HepG2 (cell line): ENCODE data around the gene PARN. TPM values are rescaled to one million over a fixed set of nuclear protein-coding genes. Genes with fewer than 3 reads are reported as not detected.

Experiments used
- ATAC-seq: fragments of 200-7000 bp; cut with Tn5 transposase; 3 replicates; pipeline ENCODE4 v1.9.1; 2020; ENCODE audit warnings: mild to moderate bottlenecking, moderate library complexity
- BruUV-seq: library from RNA; stranded (reverse); fragments of 400-500 nt; replicated peaks from 2 replicates; lab custom pipeline; 2021; lab: Mats Ljungman, UMichigan
- CTCF ChIA-PET: fragments of 300-600 bp; formaldehyde crosslinking; extraction: SDS; loops from one replicate; lab custom pipeline; 2021; ENCODE audit warnings: low total read pairs, inconsistent platforms, low intra/inter-chr PET ratio; lab: Yijun Ruan, JAX
- POLR2A ChIA-PET: fragments of 350-600 bp; sonication (Branson Sonifier 250); formaldehyde crosslinking; loops from one replicate; lab custom pipeline; 2020; ENCODE audit warnings: antibody characterized with exemption, inconsistent platforms; lab: Yijun Ruan, JAX
- DNase-seq: peaks from one replicate; pipeline ENCODE4 v3.0.0-alpha.2; 2015; ENCODE audit warnings: low spot score
- FAIRE-seq: peaks from 3 replicates; lab custom pipeline; 2011; peaks lifted over from hg19 to GRCh38; lab: Jason Lieb, UNC
- H2AFZ ChIP-seq: one replicate; pipeline ENCODE4 v1.6.1; 2011; ENCODE audit warnings: low read length, inconsistent platforms
- H3K27ac ChIP-seq: fragments of 300-600 bp; 3 replicates; pipeline ENCODE4 v1.8.0; 2011; ENCODE audit warnings: mixed run types, mild to moderate bottlenecking, mixed read lengths, low read length, inconsistent platforms; ENCODE audit not compliant: insufficient read depth; ENCODE audit errors: extremely low read length
- H3K27me3 ChIP-seq, 2 experiments: fragments of 200-600 bp in 1 of 2; 2 replicates in 1 of 2; 3 replicates in 1 of 2; pipeline versions ENCODE4 v1.6.0 to v1.8.0; 2011; ENCODE audit warnings: low read length in 2 of 2, mild to moderate bottlenecking in 2 of 2, moderate library complexity in 2 of 2, inconsistent platforms in 1 of 2; ENCODE audit not compliant: insufficient read depth in 2 of 2, control insufficient read depth in 1 of 2
- H3K36me3 ChIP-seq, 2 experiments: fragments of 200-600 bp in 1 of 2; replicated peaks in 1 of 2; 2 replicates in 1 of 2; 3 replicates in 1 of 2; pipeline versions ENCODE4 v1.5.1 to v1.8.0; 2011; ENCODE audit warnings: low read length in 2 of 2, inconsistent platforms in 1 of 2; ENCODE audit not compliant: insufficient read depth in 2 of 2, control insufficient read depth in 1 of 2
- H3K4me1 ChIP-seq: 2 replicates; pipeline ENCODE4 v1.5.1; 2012; ENCODE audit warnings: low read length, inconsistent platforms; ENCODE audit not compliant: insufficient read depth
- H3K4me2 ChIP-seq: 2 replicates; pipeline ENCODE4 v1.6.0; 2011; ENCODE audit warnings: low read depth, low read length, inconsistent platforms
- H3K4me3 ChIP-seq, 3 experiments: fragments of 200-600 bp in 1 of 3; sonication (generic), shearing (Covaris generic) in 1 of 3; replicated peaks in 1 of 3; 2 replicates each; pipeline ENCODE4 v1.5.1; 2011 to 2016; ENCODE audit warnings: low read length in 3 of 3, inconsistent platforms in 2 of 3, low read depth in 2 of 3, mild to moderate bottlenecking in 2 of 3, control low read depth in 1 of 3, mixed read lengths in 1 of 3; ENCODE audit not compliant: insufficient read depth in 1 of 3
- H3K79me2 ChIP-seq: one replicate; pipeline ENCODE4 v1.6.1; 2011; ENCODE audit warnings: low read length, inconsistent platforms; ENCODE audit not compliant: insufficient read depth
- H3K9ac ChIP-seq: 2 replicates; pipeline ENCODE4 v1.6.0; 2011; ENCODE audit warnings: mild to moderate bottlenecking, low read depth, low read length, inconsistent platforms; ENCODE audit not compliant: insufficient read depth
- H3K9me3 ChIP-seq: 2 replicates; pipeline ENCODE4 v1.5.1; 2012; ENCODE audit warnings: mild to moderate bottlenecking, low read length
- H4K20me1 ChIP-seq: 2 replicates; pipeline ENCODE4 v1.6.0; 2011; ENCODE audit warnings: inconsistent platforms, mild to moderate bottlenecking, low read length, moderate library complexity; ENCODE audit not compliant: insufficient read depth
- KDM2A ChIP-seq: sonication (generic); formaldehyde crosslinking; IDR thresholded peaks from 2 replicates; pipeline ENCODE4 v1.4.0; 2020; ENCODE audit warnings: low read depth, missing genetic modification reagents, borderline replicate concordance
- ZNF749 ChIP-seq: sonication (generic); formaldehyde crosslinking; IDR thresholded peaks from 2 replicates; pipeline ENCODE4 v1.8.0; 2022; ENCODE audit warnings: mild to moderate bottlenecking, missing genetic modification reagents, moderate library complexity, borderline replicate concordance
- ZNF816 ChIP-seq: sonication (generic); formaldehyde crosslinking; IDR thresholded peaks from 2 replicates; pipeline ENCODE4 v1.8.0; 2022; ENCODE audit warnings: missing genetic modification reagents, mild to moderate bottlenecking, borderline replicate concordance
- WGBS: methylation state at CpG from one replicate; pipeline ENCODE4 v1.1.6; 2017; ENCODE audit warnings: low lambda C conversion rate; 5-methylcytosine and 5-hydroxymethylcytosine counted together
- in situ Hi-C: cut with HindIII; loops from 2 replicates; pipeline ENCODE4 v1.10.0; 2017; ENCODE audit warnings: low pct_unique_long_range_greater_than_20kb; ENCODE audit not compliant: extremely low pct_ligation_motif_present
- intact Hi-C: fragments of 100-400 bp; cut with micrococcal nuclease; formaldehyde crosslinking; loops from one replicate; pipeline ENCODE4 v1.10.0; 2022; ENCODE audit not compliant: unreplicated experiment
- polyA plus RNA-seq, 8 experiments: library from polyadenylated mRNA; depleted of rRNA in 3 of 8; stranded (reverse) in 7 of 8; unstranded in 1 of 8; fragments of >200 nt; fragmentation: Illumina TruSeq in 4 of 8; extraction: Trizol in 4 of 8; gene quantifications; 2 replicates each; pipeline versions ENCODE4 v1.2.1 to v1.2.3, GENCODE V29; 2011 to 2016; ENCODE audit warnings: low read depth in 4 of 8, missing spikeins in 1 of 8, mixed read lengths in 1 of 8; ENCODE audit not compliant: insufficient read depth in 1 of 8
- total RNA-seq, 5 experiments: library from RNA; depleted of rRNA; stranded (reverse); fragments of >200 nt; fragmentation: Illumina TruSeq; extraction: Trizol; gene quantifications; 2 replicates each; pipeline ENCODE4 v1.2.3, GENCODE V29; 2016; ENCODE audit warnings: low read depth in 1 of 5
- TF ChIP-seq, protein P1 (sequence below): sonication (generic); formaldehyde crosslinking; IDR thresholded peaks from 2 replicates; pipeline ENCODE4 v1.8.1; 2023; ENCODE audit warnings: mild to moderate bottlenecking, missing genetic modification reagents, borderline replicate concordance

The PARN gene
- total and polyA plus RNA-seq, 2 of the 13 experiments (the other 11 are each of a cell fraction or from before 2014, with no cell fraction given), result 13.3 to 47.6 TPM

DNA sequence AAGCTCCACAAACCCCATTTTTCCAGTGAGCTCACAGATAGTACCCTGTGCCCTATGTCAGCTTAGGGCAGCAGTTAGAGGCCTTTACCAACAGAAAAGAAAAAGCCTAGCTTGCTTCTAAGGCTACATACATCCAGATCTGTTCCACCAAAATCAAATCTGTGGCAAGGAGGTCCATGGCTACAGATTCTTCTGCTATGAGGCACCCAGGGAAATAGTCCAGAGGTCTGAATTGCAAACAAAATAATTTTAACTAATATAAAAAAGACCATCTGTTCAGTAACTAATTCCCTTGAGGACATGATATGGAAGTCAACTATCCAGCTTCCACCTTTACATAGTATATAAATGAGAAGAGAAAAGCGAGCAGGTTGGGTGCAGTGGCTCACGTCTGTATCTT, 129.3 kb downstream of the PARN start:
- FAIRE-seq (no peak), DNase-seq (no peak), ATAC-seq (no peak)
- no peak overlapping the region for H3K4me2 ChIP-seq
- 97% methylated on average over 2 of the region's 2 CpGs for WGBS
- no peaks in the 10 kb centered on the region for H3K9me3 ChIP-seq
- no peak overlapping the region for H3K4me3 ChIP-seq
- H4K20me1 ChIP-seq, result no peaks in the 10 kb centered on the region
- H3K9ac ChIP-seq, result no peak overlapping the region
- TF ChIP-seq ZNF749 (CRISPR knock-in tag), result 0 out of 2 replicates have a peak, but pooled peaks have one; percentile 9
- TF ChIP-seq KDM2A (CRISPR knock-in tag), result no peak
- TF ChIP-seq, protein P1, sequence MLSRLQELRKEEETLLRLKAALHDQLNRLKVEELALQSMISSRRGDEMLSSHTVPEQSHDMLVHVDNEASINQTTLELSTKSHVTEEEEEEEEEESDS (CRISPR knock-in tag), result 0 out of 2 replicates have a peak, but pooled peaks have one; percentile 26
- intact Hi-C loops, result no loop called here
- H2AFZ ChIP-seq, result no peak overlapping the region
- CTCF ChIA-PET, result no interaction called here
- peaks cover 100% of the 10 kb centered on the region for H3K4me1 ChIP-seq
- no peaks in the 10 kb centered on the region for H3K36me3 ChIP-seq
- H3K27ac ChIP-seq, result peak overlapping the region; percentile 75
- TSS peak; percentile 61 for BruUV-seq
- POLR2A ChIA-PET, result interaction anchor here (1.1 to 4.1 kb wide), 6 partner anchors 9 to 101 kb away, joined by 3 to 36 read pairs (median 10); no protein-coding TSS in a partner anchor
- peaks cover 2% of the 10 kb centered on the region for H3K79me2 ChIP-seq
- in situ Hi-C loops, result no loop called here
- no peaks in the 10 kb centered on the region for H3K27me3 ChIP-seq

DNA sequence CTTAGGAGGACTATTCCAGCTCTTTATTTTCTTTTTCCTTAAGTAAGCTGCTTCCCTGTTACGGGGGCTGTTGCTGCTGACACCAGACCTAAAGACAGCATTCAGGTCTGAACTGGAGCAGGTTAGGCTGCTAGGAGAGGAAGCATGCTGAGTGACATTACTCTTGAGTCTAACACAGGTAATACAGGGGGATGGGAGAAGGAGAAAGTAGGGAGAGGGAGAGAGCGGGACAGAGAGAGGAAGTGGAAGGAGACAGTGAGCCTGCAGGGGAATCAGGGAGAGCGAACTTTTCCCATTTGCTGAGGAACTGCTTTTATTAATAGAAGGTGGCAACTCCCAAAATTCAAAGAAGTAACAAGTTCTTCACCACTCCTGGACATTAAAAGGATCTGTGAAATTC, 130.9 kb downstream of the PARN start:
- peaks cover 0 to 4% of the 10 kb centered on the region in 2 experiments; a peak in 1 of 5 replicates for H3K36me3 ChIP-seq
- no peak overlapping the region for H3K4me3 ChIP-seq
- DNase-seq (no peak), ATAC-seq (no peak), FAIRE-seq (no peak)
- ChIA-PET POLR2A (interaction anchor here (1.5 kb wide), 1 partner anchor 97 kb away, joined by 4 read pairs; no protein-coding TSS in a partner anchor), CTCF (no interaction called here)
- no peaks in the 10 kb centered on the region for H3K9me3 ChIP-seq
- peaks cover 2% of the 10 kb centered on the region for H3K79me2 ChIP-seq
- in situ Hi-C loops, result no loop called here
- no peaks in the 10 kb centered on the region for H4K20me1 ChIP-seq
- no peak overlapping the region for H3K9ac ChIP-seq
- H3K27ac ChIP-seq, result peak overlapping the region; percentile 12
- H2AFZ ChIP-seq, result no peak overlapping the region
- no peak for TF ChIP-seq ZNF816 (CRISPR knock-in tag)
- 95% methylated on average over 3 of the region's 3 CpGs for WGBS
- peaks cover 100% of the 10 kb centered on the region for H3K4me1 ChIP-seq
- no peak overlapping the region for H3K4me2 ChIP-seq
- H3K27me3 ChIP-seq, result no peaks in the 10 kb centered on the region
- intact Hi-C loops, result no loop called here
- no TSS peak for BruUV-seq
